ENCODE data around the gene SMCO2.

GRCh38 chr12:27505109-27505508, 58.6 kb downstream of the SMCO2 start:
- no peak for TF ChIP-seq RAD51 (IDR thresholded peaks at IDR 0.05)
- no peak for TF ChIP-seq RB1 (IDR thresholded peaks at IDR 0.05; ENCODE audit: borderline replicate concordance)
- no peak for TF ChIP-seq BACH1 (IDR thresholded peaks at IDR 0.05; ENCODE audit: borderline replicate concordance)
- TF ChIP-seq ZZZ3 (IDR thresholded peaks at IDR 0.05; ENCODE audit: control insufficient read depth, insufficient read length, low read depth) = no peak
- TF ChIP-seq ZNF274 (IDR thresholded peaks at IDR 0.05; ENCODE audit: insufficient read depth, insufficient read length) = no peak
- TF ChIP-seq FOXM1 (IDR thresholded peaks at IDR 0.05; ENCODE audit: low read depth, low read length) = no peak
- TF ChIP-seq NR2C2 (IDR thresholded peaks at IDR 0.05; ENCODE audit: borderline replicate concordance, control insufficient read depth, insufficient read length, low read depth) = no peak
- no peak for TF ChIP-seq NFIC (IDR thresholded peaks at IDR 0.05; ENCODE audit: low read depth, low read length)
- TF ChIP-seq CTCF (IDR thresholded peaks at IDR 0.05 in 2 of 3, conservative IDR thresholded peaks at IDR 0.05 in 1 of 3; ENCODE audit: control insufficient read depth in 2 of 3, extremely low read depth in 1 of 3, insufficient read depth in 1 of 3, low read depth in 3 of 3, low read length in 3 of 3) = no peak
- no peak for TF ChIP-seq CHD4 (IDR thresholded peaks at IDR 0.05)
- no peak for TF ChIP-seq GATAD2B (conservative IDR thresholded peaks at IDR 0.05; ENCODE audit: low read depth)

Data from GM12878 (cell line).